GM19023 (cell line): ENCODE measurements around the gene WNT9B.
"Not testable (repeated sequence)": the region's sequence is repeated elsewhere in the genome, so short reads cannot be mapped to it uniquely, and the experiment has no call there.

Source experiments
- ATAC-seq: cut with Tn5 transposase; IDR thresholded peaks from one replicate; pipeline ENCODE4 v1.9.1; 2021; ENCODE audit warnings: mild to moderate bottlenecking, moderate library complexity; ENCODE audit not compliant: unreplicated experiment

WNT9B gene

GRCh38 chr17:46821482-46822387, 29.6 kb upstream of the WNT9B start:
- ATAC-seq, result no peak

- no peak for ATAC-seq
Measured at GRCh38 chr17:46822388-46822921, 28.9 kb upstream of the WNT9B start.

- no peak for ATAC-seq
Measured at GRCh38 chr17:46823657-46824056, 27.7 kb upstream of the WNT9B start.

GRCh38 chr17:46826116-46826515, 25.3 kb upstream of the WNT9B start:
- no peak for ATAC-seq

- ATAC-seq, result no peak
Measured at GRCh38 chr17:46827274-46827673, 24.1 kb upstream of the WNT9B start.

GRCh38 chr17:46831573-46832330, 19.6 kb upstream of the WNT9B start:
- no peak for ATAC-seq

- no peak for ATAC-seq
Measured at GRCh38 chr17:46832331-46832821, 19.0 kb upstream of the WNT9B start.

- no peak for ATAC-seq
Measured at GRCh38 chr17:46832945-46833839, 18.2 kb upstream of the WNT9B start.

- ATAC-seq, result no peak
Measured at GRCh38 chr17:46833840-46834208, 17.6 kb upstream of the WNT9B start.

GRCh38 chr17:46834846-46835245, 16.5 kb upstream of the WNT9B start:
- ATAC-seq, result no peak

GRCh38 chr17:46836500-46836899, 14.9 kb upstream of the WNT9B start:
- no peak for ATAC-seq

- no peak for ATAC-seq
Measured at GRCh38 chr17:46837521-46837920, 13.9 kb upstream of the WNT9B start.

- no peak for ATAC-seq
Measured at GRCh38 chr17:46839211-46839610, 12.2 kb upstream of the WNT9B start.

- ATAC-seq, result not testable (repeated sequence)
Measured at GRCh38 chr17:46840596-46840995, 10.8 kb upstream of the WNT9B start.

- ATAC-seq, result no peak
Measured at GRCh38 chr17:46841561-46842379, 9.6 kb upstream of the WNT9B start.

GRCh38 chr17:46842835-46843234, 8.5 kb upstream of the WNT9B start:
- ATAC-seq, result no peak

GRCh38 chr17:46847204-46848191, 3.9 kb upstream of the WNT9B start:
- no peak for ATAC-seq

GRCh38 chr17:46848534-46848933, 2.8 kb upstream of the WNT9B start:
- ATAC-seq, result no peak

GRCh38 chr17:46850688-46851028, 725 bp upstream of the WNT9B start:
- ATAC-seq, result no peak
